Breast epithelium (tissue), 4 donors: Measurements from ENCODE around the gene BAMBI. TPM values are rescaled to one million over a fixed set of nuclear protein-coding genes. Genes with fewer than 3 reads are reported as not detected.
A peak's percentile ranks its signal among the peaks of the same experiment; 100 is the strongest.

ENCODE experiments used
- DNase-seq, 2 donors: peaks; one replicate each; pipeline ENCODE4 v3.0.0-alpha.2; 2019; ENCODE audit warnings: low spot score in 2 of 2
- H3K27ac ChIP-seq, 2 donors: fragments of 200-600 bp; sonication (generic) in 1 of 2; one replicate each; pipeline ENCODE4 v1.5.1; 2016 to 2019; ENCODE audit warnings: mild to moderate bottlenecking in 1 of 2
- H3K27me3 ChIP-seq, 2 donors: fragments of 200-600 bp; sonication (generic) in 1 of 2; one replicate each; pipeline versions ENCODE4 v1.5.1 to v1.6.0; 2017 to 2019; ENCODE audit warnings: control low read depth in 1 of 2, mild to moderate bottlenecking in 1 of 2
- H3K36me3 ChIP-seq: fragments of 200-600 bp; one replicate; pipeline ENCODE4 v1.5.1; 2019
- H3K4me1 ChIP-seq, 2 donors: fragments of 200-600 bp; sonication (generic); one replicate each; pipeline ENCODE4 v1.5.1; 2016 to 2019; ENCODE audit warnings: control low read depth in 1 of 2
- H3K4me3 ChIP-seq, 3 donors: fragments of 200-600 bp; sonication (generic); 1 replicate in 2 of 3; 2 replicates in 1 of 3; pipeline ENCODE4 v1.5.1; 2016 to 2019; ENCODE audit warnings: mild to moderate bottlenecking in 3 of 3, moderate library complexity in 2 of 3
- H3K9me3 ChIP-seq, 2 donors: fragments of 200-600 bp; sonication (generic) in 1 of 2; one replicate each; pipeline ENCODE4 v1.5.1; 2016 to 2019; ENCODE audit warnings: control low read depth in 1 of 2
- POLR2A ChIP-seq: fragments of 450-650 bp; IDR thresholded peaks from one replicate; pipeline ENCODE4 v1.6.1; 2016; ENCODE audit warnings: antibody characterized with exemption, mild to moderate bottlenecking, moderate library complexity
- POLR2AphosphoS5 ChIP-seq, 3 donors: sonication (generic); formaldehyde crosslinking; IDR thresholded peaks; one replicate each; pipeline ENCODE4 v1.6.1; 2017; ENCODE audit warnings: antibody characterized with exemption in 3 of 3
- intact Hi-C: fragments of 100-400 bp; cut with DNase I; formaldehyde crosslinking; loops from one replicate; pipeline ENCODE4 v1.15.1; 2023; ENCODE audit warnings: low total_unique reads
- total RNA-seq, 3 donors: library from RNA; depleted of rRNA; stranded (reverse); fragments of >200 nt; gene quantifications; one replicate each; pipeline ENCODE4 v1.1.0, GENCODE V29; 2016
- TF ChIP-seq, protein P1 (sequence below), 3 donors: fragments of 450-650 bp; IDR thresholded peaks; one replicate each; pipeline ENCODE4 v1.5.1; 2016 to 2017; ENCODE audit warnings: antibody characterized with exemption in 3 of 3, mild to moderate bottlenecking in 3 of 3, moderate library complexity in 3 of 3

The BAMBI gene, protein sequence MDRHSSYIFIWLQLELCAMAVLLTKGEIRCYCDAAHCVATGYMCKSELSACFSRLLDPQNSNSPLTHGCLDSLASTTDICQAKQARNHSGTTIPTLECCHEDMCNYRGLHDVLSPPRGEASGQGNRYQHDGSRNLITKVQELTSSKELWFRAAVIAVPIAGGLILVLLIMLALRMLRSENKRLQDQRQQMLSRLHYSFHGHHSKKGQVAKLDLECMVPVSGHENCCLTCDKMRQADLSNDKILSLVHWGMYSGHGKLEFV
- 10 to 100 TPM in 1 of 3 donors, 1 to 10 TPM in 2; 3.4 to 41.9 (median 7.5) TPM for total RNA-seq

DNA sequence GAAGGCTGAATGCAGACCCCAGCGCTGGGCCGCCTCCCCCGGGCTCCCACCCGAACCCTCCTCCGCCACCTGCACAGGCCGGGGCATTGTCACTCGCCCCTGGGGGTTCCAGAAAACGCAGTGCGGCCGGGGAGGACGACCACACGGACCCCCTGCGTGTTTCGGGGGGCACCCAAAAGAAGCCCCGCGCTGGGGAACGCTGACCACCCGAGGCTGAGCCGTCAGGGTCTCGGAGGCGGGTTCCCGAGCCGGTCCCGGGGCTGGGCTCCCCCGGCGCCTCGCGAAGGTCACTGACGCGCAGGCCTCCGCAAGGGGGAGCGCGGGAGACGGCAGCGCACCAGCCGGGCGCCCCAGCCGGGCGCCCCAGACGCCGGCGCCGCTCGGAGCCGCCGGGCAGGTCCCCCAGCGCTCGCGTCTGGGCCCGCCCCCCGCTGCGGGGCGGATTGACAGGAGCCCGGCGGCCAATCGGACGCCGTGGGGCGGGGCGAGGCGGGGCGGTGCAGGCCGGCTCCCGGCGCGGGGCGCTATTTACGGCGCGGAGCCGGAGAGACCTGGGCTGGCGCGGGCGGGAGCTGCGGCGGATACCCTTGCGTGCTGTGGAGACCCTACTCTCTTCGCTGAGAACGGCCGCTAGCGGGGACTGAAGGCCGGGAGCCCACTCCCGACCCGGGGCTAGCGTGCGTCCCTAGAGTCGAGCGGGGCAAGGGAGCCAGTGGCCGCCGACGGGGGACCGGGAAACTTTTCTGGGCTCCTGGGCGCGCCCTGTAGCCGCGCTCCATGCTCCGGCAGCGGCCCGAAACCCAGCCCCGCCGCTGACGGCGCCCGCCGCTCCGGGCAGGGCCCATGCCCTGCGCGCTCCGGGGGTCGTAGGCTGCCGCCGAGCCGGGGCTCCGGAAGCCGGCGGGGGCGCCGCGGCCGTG, at the start of gene BAMBI:
Gene BAMBI (plus strand): TSS at position 554 of the 920 bp plus-strand sequence. CDS start 377 bp downstream, outside the sequence.
- no peaks in the 10 kb centered on the region for H3K27me3 ChIP-seq
- DNase-seq, result peak; percentile 87
- intact Hi-C loops, result no loop called here

DNA sequence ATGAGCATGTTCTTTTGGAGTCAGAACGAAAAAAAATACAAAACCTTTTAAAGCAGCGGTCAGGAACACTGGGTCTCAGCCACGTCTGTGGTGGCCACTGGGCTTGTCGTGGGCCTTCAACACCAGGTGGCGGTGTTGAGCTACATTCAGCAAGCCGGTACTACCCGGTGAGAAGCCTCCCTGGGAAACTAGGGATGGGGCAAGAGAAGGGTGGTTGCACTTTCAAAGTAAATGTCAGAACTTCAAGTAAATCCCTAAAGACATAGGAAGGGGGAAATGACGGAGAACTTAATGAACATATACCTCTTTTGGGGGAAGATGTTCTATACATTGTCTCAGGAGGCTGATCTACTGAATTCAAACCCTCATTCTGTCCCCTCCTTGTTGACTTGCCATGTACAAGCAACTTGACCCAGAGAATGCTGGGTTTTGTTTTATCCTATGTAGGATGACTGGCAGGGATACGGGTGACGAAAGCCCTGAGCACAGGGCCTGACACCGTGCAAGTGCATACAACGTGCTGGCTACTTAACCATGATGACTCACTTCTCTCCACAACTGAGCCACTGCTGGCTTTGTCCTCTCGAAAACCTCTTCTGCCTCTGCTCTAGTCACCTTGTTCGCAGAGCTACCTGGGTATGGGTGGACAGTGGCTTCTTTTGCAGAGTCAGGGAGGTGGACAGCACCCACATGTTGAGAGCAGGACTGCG, 49.0 kb upstream of the BAMBI start:
- TF ChIP-seq POLR2AphosphoS5 (IDR thresholded peaks at IDR 0.05), result no peak
- TF ChIP-seq POLR2A, result no peak
- TF ChIP-seq, protein P1, sequence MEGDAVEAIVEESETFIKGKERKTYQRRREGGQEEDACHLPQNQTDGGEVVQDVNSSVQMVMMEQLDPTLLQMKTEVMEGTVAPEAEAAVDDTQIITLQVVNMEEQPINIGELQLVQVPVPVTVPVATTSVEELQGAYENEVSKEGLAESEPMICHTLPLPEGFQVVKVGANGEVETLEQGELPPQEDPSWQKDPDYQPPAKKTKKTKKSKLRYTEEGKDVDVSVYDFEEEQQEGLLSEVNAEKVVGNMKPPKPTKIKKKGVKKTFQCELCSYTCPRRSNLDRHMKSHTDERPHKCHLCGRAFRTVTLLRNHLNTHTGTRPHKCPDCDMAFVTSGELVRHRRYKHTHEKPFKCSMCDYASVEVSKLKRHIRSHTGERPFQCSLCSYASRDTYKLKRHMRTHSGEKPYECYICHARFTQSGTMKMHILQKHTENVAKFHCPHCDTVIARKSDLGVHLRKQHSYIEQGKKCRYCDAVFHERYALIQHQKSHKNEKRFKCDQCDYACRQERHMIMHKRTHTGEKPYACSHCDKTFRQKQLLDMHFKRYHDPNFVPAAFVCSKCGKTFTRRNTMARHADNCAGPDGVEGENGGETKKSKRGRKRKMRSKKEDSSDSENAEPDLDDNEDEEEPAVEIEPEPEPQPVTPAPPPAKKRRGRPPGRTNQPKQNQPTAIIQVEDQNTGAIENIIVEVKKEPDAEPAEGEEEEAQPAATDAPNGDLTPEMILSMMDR (IDR thresholded peaks at IDR 0.05), result peak; percentile 38 to 75 (median 69)
- H3K36me3 ChIP-seq, result no peaks in the 10 kb centered on the region
- H3K4me1 ChIP-seq, result no peaks in the 10 kb centered on the region
- DNase-seq, result peak; percentile 45 to 73
- no peaks in the 10 kb centered on the region for H3K9me3 ChIP-seq
- H3K27ac ChIP-seq, result no peak overlapping the region
- intact Hi-C loops, result no loop called here
- no peak overlapping the region for H3K4me3 ChIP-seq
- no peaks in the 10 kb centered on the region for H3K27me3 ChIP-seq

More for the DNA sequence above, at the start of gene BAMBI:
- Histone ChIP-seq H3K4me3 (peak within 1 kb of the TSS; percentile 64 to 87 (median 83)), H3K9me3 (no peaks in the 10 kb centered on the region), H3K4me1 (peaks cover 0 to 4% of the 10 kb centered on the region in 2 donors), H3K27ac (peak within 1 kb of the TSS; percentile 79), H3K36me3 (no peaks in the 10 kb centered on the region)
- peak in 2 of 3 donors; percentile 73 to 83 for TF ChIP-seq POLR2AphosphoS5 (IDR thresholded peaks at IDR 0.05)
- peak; percentile 66 for TF ChIP-seq POLR2A
- TF ChIP-seq, protein P1 (IDR thresholded peaks at IDR 0.05), result peak in 2 of 3 donors; percentile 55 to 80

DNA sequence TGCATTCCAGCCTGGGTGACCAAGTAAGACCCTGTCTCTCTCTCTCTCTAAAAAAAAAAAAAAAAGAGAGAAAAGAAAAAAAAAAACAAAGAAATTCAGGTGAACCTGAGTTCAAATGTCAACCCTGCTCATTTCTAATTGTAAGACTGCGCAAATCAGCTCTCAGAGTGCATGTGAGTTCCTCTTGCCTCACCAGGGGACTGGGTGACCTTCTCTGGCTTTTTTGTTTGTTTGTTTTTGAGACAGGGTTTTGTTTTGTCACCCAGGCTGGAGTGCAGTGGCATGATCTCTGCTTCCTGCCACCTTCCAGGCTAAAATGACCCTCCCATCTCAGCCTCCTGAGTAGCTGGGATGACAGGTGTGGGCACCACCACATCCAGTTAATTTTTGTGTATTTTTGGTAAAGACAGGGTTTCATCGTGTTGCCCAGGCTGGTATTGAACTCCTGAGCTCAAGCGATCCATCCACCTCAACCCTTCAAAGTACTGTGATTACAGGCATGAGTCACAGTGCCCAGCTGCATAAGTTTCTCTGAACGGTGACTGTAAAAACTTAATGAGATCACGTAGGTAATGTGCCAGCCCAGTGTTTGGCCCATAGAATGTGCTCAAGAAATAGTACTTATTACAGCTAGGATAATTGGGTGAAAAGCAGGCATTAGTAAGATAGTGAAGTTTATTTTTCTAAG, 45.3 kb upstream of the BAMBI start:
- Histone ChIP-seq H3K27ac (no peak overlapping the region), H3K36me3 (no peaks in the 10 kb centered on the region), H3K4me1 (no peaks in the 10 kb centered on the region), H3K9me3 (no peaks in the 10 kb centered on the region), H3K4me3 (no peak overlapping the region), H3K27me3 (no peaks in the 10 kb centered on the region)
- intact Hi-C loops, result no loop called here
- DNase-seq, result no peak
- TF ChIP-seq, protein P1 (IDR thresholded peaks at IDR 0.05), result no peak
- TF ChIP-seq POLR2AphosphoS5 (IDR thresholded peaks at IDR 0.05) (no peak), POLR2A (no peak)

GRCh38 chr10:28632584-28632945, 44.8 kb upstream of the BAMBI start:
- no peak overlapping the region for H3K27ac ChIP-seq
- no peak overlapping the region for H3K4me3 ChIP-seq
- TF ChIP-seq, protein P1 (IDR thresholded peaks at IDR 0.05), result no peak
- TF ChIP-seq POLR2AphosphoS5 (IDR thresholded peaks at IDR 0.05) (no peak), POLR2A (no peak)
- no peaks in the 10 kb centered on the region for H3K27me3 ChIP-seq
- no peaks in the 10 kb centered on the region for H3K36me3 ChIP-seq
- intact Hi-C loops, result no loop called here
- no peaks in the 10 kb centered on the region for H3K4me1 ChIP-seq
- H3K9me3 ChIP-seq, result no peaks in the 10 kb centered on the region
- DNase-seq, result no peak
